GM19023 (cell line): Measurements from ENCODE around the gene TBC1D22A.

Experiments used
- ATAC-seq: cut with Tn5 transposase; IDR thresholded peaks from one replicate; pipeline ENCODE4 v1.9.1; 2021; ENCODE audit warnings: mild to moderate bottlenecking, moderate library complexity; ENCODE audit not compliant: unreplicated experiment

The TBC1D22A gene

DNA sequence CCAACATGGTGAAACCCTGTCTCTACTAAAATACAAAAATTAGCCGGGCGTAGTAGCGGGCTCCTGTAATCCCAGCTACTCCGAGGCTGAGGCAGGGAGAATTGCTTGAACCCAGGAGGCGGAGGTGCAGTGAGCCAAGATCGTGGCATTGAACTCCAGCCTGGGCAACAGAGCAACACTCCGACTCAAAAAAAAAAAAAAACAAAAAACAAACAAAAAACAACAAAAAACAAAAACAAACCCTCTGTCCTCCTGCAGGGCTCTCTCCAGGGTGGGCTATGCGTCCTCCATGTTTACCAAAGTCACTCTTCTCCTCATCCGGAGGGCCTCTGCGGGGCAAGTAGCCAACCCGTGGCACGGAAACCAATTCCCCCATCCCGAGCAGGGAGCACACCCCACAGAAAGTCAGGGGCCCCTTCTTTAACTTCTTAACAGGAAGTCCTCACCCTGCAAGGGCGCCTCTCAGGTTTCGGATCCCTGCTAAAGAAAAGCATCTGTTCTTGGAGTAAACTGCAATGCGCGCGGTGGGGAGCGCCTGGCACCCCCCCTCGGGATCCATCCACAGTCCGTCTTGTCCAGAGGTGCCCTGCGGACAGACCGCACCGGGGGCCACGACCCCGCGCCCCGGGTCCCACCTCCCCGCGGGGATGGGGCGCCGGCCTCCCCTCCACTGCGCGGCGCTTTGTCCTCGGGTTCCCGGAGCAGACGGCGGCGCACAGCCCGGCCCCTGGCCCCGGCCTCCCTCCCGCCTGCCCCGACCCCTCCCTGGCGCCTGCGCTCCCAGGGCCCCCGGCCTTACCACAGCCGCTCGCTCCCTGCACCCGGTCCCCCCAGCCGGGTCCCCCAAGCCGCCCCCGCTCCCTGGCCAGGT is 25.1 kb upstream of the TBC1D22A start:
- no peak for ATAC-seq

DNA sequence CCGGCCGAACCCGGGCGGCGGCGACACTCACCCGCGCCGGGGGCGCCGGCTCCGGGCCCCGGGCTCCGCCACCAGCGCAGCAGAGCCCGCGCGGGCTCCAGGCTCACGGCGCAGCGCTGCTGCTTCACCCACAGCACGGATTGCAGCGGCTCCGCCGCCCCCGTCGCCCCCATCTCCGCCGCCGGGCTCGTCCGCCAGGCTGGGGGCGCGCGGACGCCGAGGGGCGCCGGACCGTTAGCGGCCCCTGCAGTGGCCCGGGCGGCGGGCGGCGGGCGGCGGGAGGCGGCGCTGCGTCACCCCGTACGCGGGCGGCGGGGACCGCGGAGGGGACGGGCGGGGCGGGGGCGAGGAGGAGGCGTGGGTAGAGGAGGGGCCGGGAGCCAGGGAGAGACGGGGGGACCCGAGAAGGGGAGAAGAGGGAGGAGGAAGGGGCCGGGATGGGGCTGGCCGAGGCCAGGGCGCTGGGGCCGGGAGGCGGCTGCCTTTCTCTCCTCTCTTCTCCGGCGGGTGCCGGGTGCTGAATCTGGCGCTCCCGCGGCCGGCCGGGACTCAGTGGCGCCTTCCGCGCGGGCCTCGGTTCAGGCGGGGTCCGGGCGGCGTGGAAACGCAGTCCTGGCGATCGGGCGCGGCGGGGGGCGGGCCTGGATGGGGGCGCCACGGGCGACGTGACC is 24.3 kb upstream of the TBC1D22A start, which contains the start of gene CERK:
TSS of gene CERK (minus strand) at position 277 of the 671 bp plus-strand sequence. CDS start at position 173, 104 bp downstream.
- no peak for ATAC-seq

DNA sequence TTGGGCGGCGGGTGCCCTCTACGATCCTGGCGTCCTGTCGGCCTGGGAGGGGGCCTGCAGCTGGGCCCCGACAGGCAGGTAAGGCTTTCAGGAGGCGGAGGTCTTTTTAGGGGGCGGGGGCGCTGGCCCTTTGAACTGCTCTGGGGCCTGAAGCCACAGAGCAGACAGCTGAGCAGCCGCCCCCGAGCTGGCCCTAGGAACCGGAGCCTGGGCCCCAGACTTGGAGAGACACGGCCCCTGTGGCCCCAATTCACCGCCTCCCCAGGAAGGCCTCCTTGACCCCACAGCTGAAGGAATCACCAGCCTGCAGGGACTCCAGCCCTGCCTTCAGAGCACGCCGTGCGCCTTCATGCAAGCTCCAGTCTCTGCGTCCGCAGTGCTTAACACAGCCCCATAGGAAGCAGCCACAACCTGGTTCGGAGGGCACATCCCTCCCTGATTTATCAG is 23.8 kb upstream of the TBC1D22A start:
- ATAC-seq: no peak

DNA sequence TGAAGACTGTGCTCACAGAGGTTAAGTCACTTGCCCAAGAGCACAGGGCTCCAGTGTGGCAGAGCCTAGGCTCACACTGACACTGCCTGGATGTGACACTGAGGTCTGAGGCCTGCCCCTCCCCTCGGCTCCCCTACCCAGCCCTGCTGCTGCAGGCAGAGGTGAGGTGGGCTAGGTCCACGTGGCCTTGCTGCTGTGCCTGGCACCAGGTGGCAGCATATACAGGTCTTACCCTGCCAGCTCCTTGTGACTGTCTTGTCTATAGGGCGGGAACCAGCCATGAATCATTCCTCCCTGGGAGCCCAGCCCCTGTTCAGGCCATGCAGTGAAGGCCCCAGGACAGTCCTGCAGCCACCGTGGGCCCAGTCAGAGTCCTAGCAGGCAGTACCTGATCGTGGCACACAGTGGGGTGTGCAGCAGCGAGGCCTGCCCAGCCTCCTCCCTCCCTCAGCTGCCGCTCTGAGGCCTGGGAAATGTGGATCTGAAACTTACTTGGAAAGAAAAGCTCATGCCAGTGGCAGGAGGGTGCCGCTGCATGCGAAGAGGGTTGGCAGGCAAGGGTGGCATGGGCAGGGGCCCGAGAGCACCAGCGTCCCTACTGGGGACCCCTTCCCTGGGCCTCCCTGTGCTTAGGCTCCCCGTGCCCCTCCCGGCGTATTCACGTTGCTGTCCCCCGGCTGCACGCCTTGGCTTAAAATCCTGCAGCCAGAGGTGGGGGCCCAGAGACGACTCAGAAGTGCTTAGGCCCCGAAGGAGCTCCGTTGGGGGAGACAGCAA is 23.2 kb upstream of the TBC1D22A start:
- no peak for ATAC-seq

DNA sequence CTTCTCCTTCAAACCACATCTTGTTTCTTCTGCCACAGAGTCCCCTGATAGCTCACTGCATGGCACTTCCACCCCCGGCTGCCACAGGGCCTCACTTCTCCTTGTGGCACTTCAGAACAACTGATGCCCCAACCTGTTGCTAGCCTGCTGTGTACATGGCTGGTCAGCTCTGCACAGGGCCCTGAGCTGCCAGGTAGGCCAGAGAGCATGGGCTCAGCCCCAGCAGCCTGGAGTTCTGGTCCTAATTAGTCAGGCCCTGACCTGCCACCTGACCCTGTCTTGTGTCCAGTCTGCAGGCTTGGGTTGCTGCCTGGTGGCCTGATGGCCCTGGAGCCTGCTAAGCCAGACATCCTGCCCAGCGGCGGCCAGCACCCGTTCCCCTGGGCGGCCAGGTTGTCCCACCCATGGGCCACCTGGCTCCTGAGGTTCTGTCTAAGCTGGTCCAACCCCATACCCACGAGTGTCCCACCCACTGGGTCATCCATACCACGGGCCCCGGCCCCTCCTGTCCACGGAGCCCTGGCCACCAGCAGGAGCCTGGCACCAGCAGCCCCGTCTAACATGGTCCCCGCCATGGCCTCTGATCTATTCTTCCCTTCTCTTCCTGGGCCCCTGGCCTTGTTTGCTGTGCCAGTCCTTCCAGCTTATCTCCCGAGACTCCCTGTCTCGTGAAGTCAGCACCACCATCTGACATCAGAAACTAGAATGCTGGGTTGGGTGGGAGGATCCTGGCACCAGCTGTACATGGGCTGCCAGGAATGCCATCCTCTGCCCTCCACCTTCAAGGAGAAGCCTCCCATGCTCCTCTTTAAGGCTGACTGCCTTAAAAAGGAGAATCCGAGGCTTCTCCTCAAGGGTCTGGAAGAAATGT is 21.3 kb upstream of the TBC1D22A start:
- ATAC-seq: no peak

DNA sequence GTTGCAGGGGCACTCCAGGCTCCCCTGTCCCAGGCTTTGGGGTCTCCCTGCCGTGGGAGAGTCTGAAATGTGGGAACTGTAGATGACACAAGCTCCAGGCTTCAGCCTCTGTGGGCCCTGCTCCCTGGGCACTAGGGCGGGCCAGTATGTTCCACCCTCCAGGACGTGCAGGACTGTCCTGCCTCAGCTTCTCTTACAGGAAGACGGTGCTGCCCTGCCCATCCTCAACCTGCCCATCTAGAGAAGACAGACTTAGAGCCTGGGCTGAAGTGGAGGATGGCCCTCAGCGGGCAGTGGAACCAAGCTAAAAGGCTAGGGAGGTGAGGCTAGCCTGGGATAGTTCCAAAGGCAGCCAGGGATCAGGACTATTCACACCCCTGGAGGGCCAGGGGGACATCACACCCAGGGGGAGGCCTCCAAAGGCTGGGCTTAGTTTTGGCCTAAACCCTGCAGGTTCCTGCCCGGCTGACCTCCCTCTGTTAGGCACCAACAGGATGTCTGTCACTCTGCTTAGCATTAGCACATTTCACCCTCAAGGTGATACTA is 20.4 kb upstream of the TBC1D22A start:
- no peak for ATAC-seq

DNA sequence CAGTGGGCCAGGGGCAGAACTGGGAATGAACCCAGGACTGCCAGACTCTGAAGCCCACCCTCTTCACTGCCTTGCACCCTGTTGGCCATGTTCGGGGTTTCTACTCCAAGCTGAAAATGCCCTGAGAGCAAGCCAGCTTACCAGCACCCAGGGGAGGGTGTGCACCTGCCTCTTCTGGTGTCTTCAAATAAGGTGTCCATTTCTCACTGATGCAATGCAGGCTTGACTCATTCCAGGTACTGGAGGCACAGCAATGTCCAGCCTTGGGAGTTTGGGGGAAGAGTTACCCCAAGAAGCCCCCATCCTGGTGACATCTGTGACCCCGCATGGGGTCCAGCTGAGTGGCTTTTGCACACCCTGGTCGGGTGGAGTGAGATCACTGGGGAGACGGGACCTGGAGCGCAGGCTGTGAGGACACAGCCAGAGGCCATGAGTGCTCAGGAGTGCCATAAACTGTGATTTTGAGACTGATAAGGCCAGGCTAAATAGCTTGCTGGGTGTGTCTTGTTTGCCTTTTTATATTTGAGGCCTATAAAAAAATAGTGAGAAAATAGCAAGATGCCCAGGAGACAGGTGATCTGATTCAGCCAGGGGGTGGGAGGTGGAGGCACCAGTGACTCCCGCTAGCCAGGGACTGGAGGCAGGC is 19.8 kb upstream of the TBC1D22A start:
- ATAC-seq: no peak

DNA sequence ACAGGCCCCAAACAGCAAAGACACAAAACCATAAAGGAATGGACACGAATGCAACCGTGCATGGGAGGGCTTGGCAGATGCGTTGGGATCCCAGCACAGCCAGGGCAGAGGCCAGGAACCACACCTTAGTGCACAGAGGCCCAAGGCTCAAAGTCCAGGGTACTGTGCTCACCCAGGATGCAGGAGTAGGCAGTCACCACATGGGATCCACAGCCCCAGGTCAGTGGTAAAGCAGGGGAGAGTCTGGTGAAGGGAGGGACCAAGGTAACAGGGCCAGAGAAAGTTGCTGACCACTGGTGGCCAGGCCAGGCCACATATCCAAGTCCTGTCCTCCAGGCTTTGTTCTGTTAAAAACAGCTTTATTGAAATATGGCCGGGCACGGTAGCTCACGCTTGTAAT is 17.9 kb upstream of the TBC1D22A start:
- ATAC-seq: no peak

GRCh38 chr22:46746192-46746591 is 16.3 kb upstream of the TBC1D22A start:
- no peak for ATAC-seq

DNA sequence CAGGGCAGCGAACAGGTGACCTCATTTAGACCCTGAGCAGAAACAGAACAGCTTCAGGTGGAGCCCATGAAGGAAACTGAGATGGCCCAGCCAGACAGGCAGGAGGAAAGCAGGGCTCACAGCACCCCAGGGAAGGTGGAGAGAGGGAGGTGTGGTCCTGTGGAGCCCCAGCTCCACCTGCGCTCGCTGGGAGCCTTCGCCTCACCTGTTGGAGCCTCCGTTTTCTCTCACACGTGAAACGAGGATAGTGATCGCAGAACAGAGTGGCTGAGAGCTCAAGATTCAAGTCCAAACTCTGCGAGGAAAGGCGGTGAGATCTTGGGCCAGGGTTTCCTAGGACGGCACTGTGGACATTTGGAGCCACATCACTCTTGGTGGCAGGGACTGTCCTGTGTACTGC is 15.8 kb upstream of the TBC1D22A start:
- ATAC-seq: no peak

DNA sequence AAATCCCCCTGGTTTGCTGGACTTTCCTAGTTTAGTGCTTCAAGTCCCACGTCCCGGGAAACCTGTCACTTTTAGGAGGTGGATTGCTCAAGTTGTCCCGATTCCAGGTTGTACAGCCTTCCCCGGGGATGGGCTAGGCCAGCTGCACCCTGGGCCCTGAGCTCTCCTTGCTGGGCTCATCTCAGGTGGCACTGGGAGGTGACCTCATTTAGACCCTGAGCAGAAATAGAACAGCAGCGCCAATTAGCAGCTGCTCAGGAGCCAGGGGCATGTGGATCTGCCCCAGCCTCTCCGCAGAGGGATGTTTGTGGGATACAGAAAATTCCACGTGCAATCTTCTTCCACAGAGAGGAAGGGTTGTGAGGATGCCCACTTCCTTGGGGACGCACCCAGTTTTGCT is 14.8 kb upstream of the TBC1D22A start:
- ATAC-seq: no peak

DNA sequence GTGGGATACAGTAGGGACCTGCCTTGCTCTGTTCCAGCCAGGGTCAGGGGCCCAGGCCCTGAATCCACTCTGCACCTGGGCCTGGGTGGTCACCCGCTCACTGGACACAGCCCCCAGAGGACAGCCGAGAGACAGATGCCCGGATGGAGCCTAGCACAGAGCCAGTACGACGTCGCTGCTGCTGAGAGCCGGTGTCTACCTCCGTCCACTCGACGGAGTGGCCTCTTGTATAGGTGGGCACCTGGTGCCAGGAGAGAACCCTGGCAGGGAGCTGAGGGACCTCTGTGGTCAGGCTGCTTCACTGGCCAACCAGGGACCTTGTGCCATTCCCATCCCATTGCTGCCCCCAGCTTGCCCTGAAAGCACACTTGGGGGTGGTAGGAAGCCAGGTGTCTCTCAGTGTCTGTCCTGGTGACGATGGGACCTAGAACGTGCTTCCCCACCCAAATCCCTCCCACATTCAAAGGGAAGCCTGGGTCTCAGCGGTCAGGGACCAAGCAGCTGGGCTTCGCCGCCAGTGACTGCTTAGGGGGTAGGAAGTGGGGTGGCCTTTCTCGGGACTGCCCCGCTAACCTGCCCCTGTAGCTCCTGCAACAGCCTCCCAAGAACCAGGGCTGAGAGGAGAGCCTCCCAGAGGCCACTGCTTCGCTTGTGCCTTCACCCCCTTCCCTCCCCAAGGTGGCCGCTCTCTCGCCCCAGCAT is 14.1 kb upstream of the TBC1D22A start:
- ATAC-seq: no peak

DNA sequence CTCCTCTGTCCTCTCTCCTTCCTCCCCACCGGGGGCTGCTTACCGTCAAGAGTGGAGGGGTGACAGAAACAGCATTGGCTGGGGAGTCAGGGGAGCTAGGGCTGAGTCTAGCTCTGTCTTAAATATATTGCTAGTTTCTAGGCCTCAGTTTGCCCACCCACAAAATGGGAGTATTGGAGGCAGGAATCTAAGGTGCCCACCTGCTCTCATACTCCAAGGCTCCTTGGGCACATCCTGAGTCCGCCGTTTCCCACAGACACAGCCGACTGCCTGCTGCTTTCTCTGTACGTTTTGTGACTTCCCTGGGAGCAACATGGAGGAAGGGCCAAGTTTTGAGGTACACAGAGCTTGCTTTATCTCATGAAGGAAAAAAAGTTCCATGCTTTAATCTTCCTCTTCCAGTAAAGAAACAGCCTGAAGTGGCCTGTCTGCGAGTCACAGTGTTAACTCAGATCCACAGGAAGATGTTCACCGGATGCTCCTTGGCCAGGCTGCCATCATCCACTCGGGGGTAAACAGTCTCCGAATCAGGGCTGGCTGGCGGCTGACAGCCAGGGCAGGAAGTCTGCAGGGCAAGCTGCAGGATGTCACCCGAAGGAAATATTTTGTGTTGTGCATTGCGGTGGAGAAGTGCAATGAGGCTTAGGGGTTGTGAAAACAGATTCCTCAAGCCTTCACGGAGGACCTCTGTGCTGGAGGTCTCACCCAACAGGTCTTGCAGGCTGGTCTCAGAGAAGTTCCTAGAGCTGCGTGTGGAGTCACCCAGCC is 13.4 kb upstream of the TBC1D22A start:
- no peak for ATAC-seq

- no peak for ATAC-seq
Observed at GRCh38 chr22:46749682-46750529, 12.5 kb upstream of the TBC1D22A start.

- ATAC-seq: no peak
Observed at GRCh38 chr22:46750530-46750800, 12.0 kb upstream of the TBC1D22A start.

DNA sequence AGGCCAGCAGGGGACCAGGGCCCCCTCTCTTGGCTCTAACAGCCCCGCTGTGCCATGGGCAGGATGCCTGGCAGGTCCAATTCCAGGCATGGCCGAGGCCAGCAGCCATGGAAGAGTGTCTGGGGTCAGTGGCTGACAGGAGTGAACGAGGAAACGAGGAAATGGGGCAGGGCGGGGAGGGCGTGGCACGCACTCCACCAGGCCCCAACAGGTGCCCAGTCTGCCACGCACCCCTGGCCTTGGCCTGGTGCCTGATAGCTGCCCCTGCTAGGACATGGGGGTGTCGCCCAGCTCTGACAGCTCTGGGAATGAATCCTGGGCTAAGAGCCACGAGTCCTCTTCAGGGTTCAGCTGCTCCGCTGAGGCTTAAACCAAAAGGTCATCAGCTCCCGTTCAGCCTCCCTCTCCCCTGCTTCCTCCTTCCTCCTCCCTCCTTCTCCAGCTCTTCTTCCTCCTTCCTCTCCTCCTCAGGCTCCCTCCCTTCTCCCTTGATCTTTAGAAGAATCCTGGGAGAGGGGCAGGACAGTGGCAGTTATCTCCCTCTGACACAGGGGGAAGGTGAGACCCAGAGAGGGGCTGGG is 11.5 kb upstream of the TBC1D22A start:
- no peak for ATAC-seq

DNA sequence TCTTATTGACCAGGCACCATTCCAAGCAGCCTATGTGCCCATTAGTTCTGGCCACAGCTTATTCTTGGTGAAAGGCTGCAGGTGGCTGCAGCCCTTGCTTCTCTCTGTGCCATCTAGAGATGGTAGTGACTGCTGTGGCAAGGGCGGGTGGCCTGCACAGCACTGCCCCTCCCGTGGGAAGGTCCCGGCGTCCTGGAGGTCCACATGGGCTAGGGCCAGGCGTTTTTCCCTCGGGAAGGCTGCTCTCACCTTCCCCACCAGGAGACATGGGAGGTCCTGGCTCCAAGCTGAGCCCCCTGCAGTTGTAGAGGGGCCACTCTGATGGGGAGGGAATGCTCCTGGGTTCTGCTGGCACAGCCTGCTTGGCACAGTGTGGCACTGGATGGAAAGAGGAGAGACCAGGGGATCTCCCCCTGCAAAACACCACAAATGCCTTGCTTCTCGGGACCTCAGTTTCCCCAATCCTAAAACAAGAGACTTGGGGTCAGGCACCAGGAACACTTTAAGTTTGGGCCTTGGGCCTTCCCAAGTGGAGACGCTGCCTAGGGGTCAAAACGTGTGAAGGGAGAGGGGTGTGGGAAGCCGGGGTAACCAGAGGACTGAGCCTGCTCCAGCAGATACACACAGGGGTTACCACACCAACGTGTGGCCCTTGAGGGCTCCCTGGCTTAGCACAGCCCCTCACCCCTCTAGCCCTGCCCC is 10.0 kb upstream of the TBC1D22A start:
- no peak for ATAC-seq
